ENCODE data around the gene SATB1.

The SATB1 gene

GRCh38 chr3:18396428-18396827 lies 28.7 kb downstream of the SATB1 start:
- DNase-seq: no peak

GRCh38 chr3:18394384-18394995 lies 30.6 kb downstream of the SATB1 start:
- no peak for DNase-seq

- DNase-seq: peak; percentile 34
These were observed 31.2 kb downstream of the SATB1 start for GRCh38 chr3:18393906-18394305.

- DNase-seq: peak; percentile 13
These were observed 35.0 kb downstream of the SATB1 start for GRCh38 chr3:18390024-18390660.

GRCh38 chr3:18389108-18389733 lies 35.9 kb downstream of the SATB1 start:
- DNase-seq: peak; percentile 80

GRCh38 chr3:18386274-18386890 lies 38.8 kb downstream of the SATB1 start:
- no peak for DNase-seq

- DNase-seq: no peak
These were observed 39.4 kb downstream of the SATB1 start for GRCh38 chr3:18385706-18386105.

GRCh38 chr3:18382760-18383369 lies 42.3 kb downstream of the SATB1 start:
- no peak for DNase-seq

- no peak for DNase-seq
These were observed 45.5 kb downstream of the SATB1 start for GRCh38 chr3:18379647-18380046.

- DNase-seq: no peak
These were observed 46.9 kb downstream of the SATB1 start for GRCh38 chr3:18378218-18378617.

GRCh38 chr3:18376682-18377081 lies 48.5 kb downstream of the SATB1 start:
- DNase-seq: no peak

- DNase-seq: no peak
These were observed 52.2 kb downstream of the SATB1 start for GRCh38 chr3:18372786-18373405.

- no peak for DNase-seq
These were observed 54.5 kb downstream of the SATB1 start for GRCh38 chr3:18370672-18371071.

GRCh38 chr3:18369551-18370185 lies 55.5 kb downstream of the SATB1 start:
- peak; percentile 43 for DNase-seq

GRCh38 chr3:18366258-18366657 lies 58.9 kb downstream of the SATB1 start:
- no peak for DNase-seq

- DNase-seq: no peak
These were observed 61.8 kb downstream of the SATB1 start for GRCh38 chr3:18363338-18363737.

GRCh38 chr3:18357747-18358146 lies 67.4 kb downstream of the SATB1 start:
- DNase-seq: no peak

- DNase-seq: no peak
These were observed 69.3 kb downstream of the SATB1 start for GRCh38 chr3:18355832-18356231.

- DNase-seq: no peak
These were observed 70.4 kb downstream of the SATB1 start for GRCh38 chr3:18354701-18355100.

GRCh38 chr3:18351823-18352744 lies 73.1 kb downstream of the SATB1 start:
- no peak for DNase-seq

- DNase-seq: no peak
These were observed 74.0 kb downstream of the SATB1 start for GRCh38 chr3:18351069-18351628.
